Esophagus muscularis mucosa (tissue), 4 donors: Measurements from ENCODE around the gene OSBP2. TPM values are rescaled to one million over a fixed set of nuclear protein-coding genes. Genes with fewer than 3 reads are reported as not detected.
"Not testable (repeated sequence)": the region's sequence is repeated elsewhere in the genome, so short reads cannot be mapped to it uniquely, and the experiment has no call there.

Experiments
- DNase-seq: peaks from one replicate; pipeline ENCODE4 v3.0.0-alpha.2; 2017; ENCODE audit errors: extremely low spot score
- H3K27ac ChIP-seq, 4 donors: fragments of 200-600 bp; sonication (generic); replicated peaks in 1 of 4; 1 replicate in 3 of 4; 2 replicates in 1 of 4; pipeline ENCODE4 v1.5.1; 2016 to 2019; ENCODE audit warnings: mild to moderate bottlenecking in 1 of 4
- H3K27me3 ChIP-seq, 4 donors: fragments of 200-600 bp; sonication (generic); one replicate each; pipeline versions ENCODE4 v1.5.1 to v1.6.0; 2016 to 2019
- H3K36me3 ChIP-seq, 4 donors: fragments of 200-600 bp; sonication (generic); one replicate each; pipeline ENCODE4 v1.5.1; 2016 to 2019
- H3K4me1 ChIP-seq, 4 donors: fragments of 200-600 bp; sonication (generic); one replicate each; pipeline ENCODE4 v1.5.1; 2016 to 2019
- H3K4me3 ChIP-seq, 4 donors: fragments of 200-600 bp; sonication (generic); 1 replicate in 2 of 4; 2 replicates in 2 of 4; pipeline ENCODE4 v1.5.1; 2016 to 2019; ENCODE audit warnings: mild to moderate bottlenecking in 4 of 4, moderate library complexity in 1 of 4
- H3K9me3 ChIP-seq, 4 donors: fragments of 200-600 bp; sonication (generic); 1 replicate in 3 of 4; 2 replicates in 1 of 4; pipeline ENCODE4 v1.5.1; 2016 to 2019
- CTCF ChIP-seq, 3 experiments: fragments of 200-600 bp in 2 of 3; fragments of 450-650 bp in 1 of 3; sonication (generic) in 2 of 3; IDR thresholded peaks; one replicate each; pipeline ENCODE4 v1.5.1; 2017 to 2019; ENCODE audit warnings: antibody characterized with exemption in 3 of 3, mild to moderate bottlenecking in 2 of 3, moderate library complexity in 1 of 3
- EP300 ChIP-seq: sonication (generic); formaldehyde crosslinking; IDR thresholded peaks from one replicate; pipeline ENCODE4 v1.6.1; 2017; ENCODE audit warnings: antibody characterized with exemption
- POLR2A ChIP-seq: fragments of 450-650 bp; IDR thresholded peaks from one replicate; pipeline ENCODE4 v1.6.1; 2017; ENCODE audit warnings: antibody characterized with exemption, moderate library complexity, mild to moderate bottlenecking, low read depth
- POLR2AphosphoS5 ChIP-seq, 2 donors: sonication (generic); formaldehyde crosslinking; IDR thresholded peaks; one replicate each; pipeline ENCODE4 v1.6.1; 2017; ENCODE audit warnings: antibody characterized with exemption in 2 of 2
- WGBS: methylation state at CpG from one replicate; pipeline ENCODE4 v1.1.5; 2018; 5-methylcytosine and 5-hydroxymethylcytosine counted together
- intact Hi-C: fragments of 100-400 bp; cut with DNase I; formaldehyde crosslinking; loops from one replicate; pipeline ENCODE4 v1.15.1; 2023
- total RNA-seq, 4 donors: library from RNA; depleted of rRNA; stranded (reverse); fragments of >200 nt; gene quantifications; one replicate each; pipeline versions ENCODE4 v1.1.0 to v1.2.1, GENCODE V29; 2016

OSBP2 gene
- total RNA-seq, 4 donors from 2014 or later = 0.42 to 4.6 (median 2.9) TPM

- 96% methylated on average over 9 of the region's 9 CpGs for WGBS
- Histone ChIP-seq H3K9me3 (no peaks in the 10 kb centered on the region), H3K27me3 (no peaks in the 10 kb centered on the region), H3K4me1 (no peaks in the 10 kb centered on the region), H3K4me3 (no peak overlapping the region), H3K27ac (no peak overlapping the region), H3K36me3 (no peaks in the 10 kb centered on the region)
- TF ChIP-seq POLR2A = no peak
- no peak for TF ChIP-seq EP300
- TF ChIP-seq POLR2AphosphoS5 (IDR thresholded peaks at IDR 0.05) = no peak
- TF ChIP-seq CTCF (IDR thresholded peaks at IDR 0.05) = no peak
- DNase-seq = no peak
- intact Hi-C loops = no loop called here
These were observed 76.0 kb downstream of the OSBP2 start for GRCh38 chr22:30770716-30771115.

- 88% methylated on average over 3 of the region's 5 CpGs for WGBS
- no peak for DNase-seq
- intact Hi-C loops = no loop called here
- Histone ChIP-seq H3K36me3 (no peaks in the 10 kb centered on the region), H3K4me1 (no peaks in the 10 kb centered on the region), H3K27me3 (no peaks in the 10 kb centered on the region), H3K4me3 (no peak overlapping the region), H3K27ac (no peak overlapping the region), H3K9me3 (no peaks in the 10 kb centered on the region)
- TF ChIP-seq CTCF (IDR thresholded peaks at IDR 0.05) (no peak), POLR2AphosphoS5 (IDR thresholded peaks at IDR 0.05) (no peak), POLR2A (no peak), EP300 (no peak)
These were observed 79.2 kb downstream of the OSBP2 start for GRCh38 chr22:30773919-30774318.

DNA sequence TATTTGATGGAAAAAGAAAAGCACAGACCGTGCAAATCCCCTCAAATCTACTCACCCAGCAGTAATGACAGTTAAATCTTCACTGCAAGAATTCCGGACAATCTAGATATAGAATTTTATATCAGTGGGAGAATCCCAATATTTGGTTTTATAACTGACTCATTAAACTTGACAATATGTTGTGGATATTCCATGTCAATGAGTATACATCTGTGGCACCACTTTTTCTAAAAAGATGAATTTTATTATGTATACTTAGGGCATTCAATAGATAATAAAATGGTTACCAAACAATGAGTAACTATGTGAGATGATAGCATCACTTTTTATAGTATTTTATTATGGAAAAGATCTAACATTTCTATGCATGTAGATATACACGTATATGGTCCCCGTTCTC lies 79.9 kb downstream of the OSBP2 start:
- Histone ChIP-seq H3K27me3 (no peaks in the 10 kb centered on the region), H3K4me1 (no peaks in the 10 kb centered on the region), H3K9me3 (no peaks in the 10 kb centered on the region), H3K36me3 (no peaks in the 10 kb centered on the region), H3K4me3 (no peak overlapping the region), H3K27ac (no peak overlapping the region)
- no peak for DNase-seq
- intact Hi-C loops = no loop called here
- WGBS = 94% methylated on average over 4 of the region's 4 CpGs
- TF ChIP-seq POLR2AphosphoS5 (IDR thresholded peaks at IDR 0.05) (no peak), POLR2A (no peak), EP300 (no peak), CTCF (IDR thresholded peaks at IDR 0.05) (no peak)

DNA sequence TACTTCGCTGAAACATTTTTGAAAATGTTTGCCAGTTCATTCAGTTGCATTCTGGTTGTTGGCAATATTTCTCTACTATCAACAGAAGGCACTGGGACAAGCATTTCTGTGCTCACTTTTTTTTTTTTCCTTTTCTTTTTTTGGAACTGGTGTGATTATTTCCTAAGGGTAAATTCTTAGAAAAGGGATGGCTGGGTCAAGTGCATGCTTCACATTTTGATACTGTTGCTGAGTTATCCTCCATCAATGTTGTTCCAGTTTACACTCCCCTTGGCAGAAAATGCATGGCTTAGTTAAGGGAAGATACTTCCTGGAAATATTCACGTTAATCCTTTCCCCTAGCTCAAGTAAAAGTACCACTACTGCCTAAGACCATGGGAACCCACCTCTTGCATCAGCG lies 81.8 kb downstream of the OSBP2 start:
- Histone ChIP-seq H3K27me3 (no peaks in the 10 kb centered on the region), H3K4me3 (no peak overlapping the region), H3K36me3 (no peaks in the 10 kb centered on the region), H3K9me3 (no peaks in the 10 kb centered on the region), H3K27ac (no peak overlapping the region), H3K4me1 (no peaks in the 10 kb centered on the region)
- TF ChIP-seq POLR2A = no peak
- WGBS = 76% methylated on average over 3 of the region's 3 CpGs
- intact Hi-C loops = no loop called here
- no peak for DNase-seq

GRCh38 chr22:30777146-30777545 lies 82.5 kb downstream of the OSBP2 start:
- intact Hi-C loops = not testable (repeated sequence)
- WGBS = 79% methylated on average over 6 of the region's 6 CpGs

DNA sequence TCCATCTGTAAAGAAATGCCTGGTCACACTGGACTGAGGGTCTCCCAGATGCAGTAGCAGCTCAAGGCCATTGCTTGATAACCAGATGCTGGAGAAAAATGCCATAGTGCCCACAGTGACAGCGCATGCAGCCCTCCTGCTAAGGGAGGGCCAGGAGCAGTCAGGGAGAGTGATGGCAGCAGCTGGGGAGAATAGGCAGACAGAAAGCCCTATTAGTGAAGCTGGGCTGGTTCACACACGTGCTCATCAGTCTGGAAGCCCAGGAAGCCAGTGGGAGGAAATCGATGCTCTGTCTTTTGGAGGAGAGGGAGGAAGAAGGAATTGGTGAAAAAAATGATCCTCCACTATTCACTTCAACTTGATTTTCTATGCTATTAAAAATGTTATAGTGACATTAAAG lies 82.9 kb downstream of the OSBP2 start:
- Histone ChIP-seq H3K27me3 (no peaks in the 10 kb centered on the region), H3K27ac (no peak overlapping the region), H3K4me1 (no peaks in the 10 kb centered on the region), H3K4me3 (no peak overlapping the region), H3K36me3 (no peaks in the 10 kb centered on the region), H3K9me3 (no peaks in the 10 kb centered on the region)
- intact Hi-C loops = no loop called here
- 70% methylated on average over 3 of the region's 3 CpGs for WGBS
- TF ChIP-seq POLR2A (no peak), POLR2AphosphoS5 (IDR thresholded peaks at IDR 0.05) (no peak), EP300 (no peak), CTCF (IDR thresholded peaks at IDR 0.05) (no peak)
- DNase-seq = no peak

More at GRCh38 chr22:30777146-30777545, 82.5 kb downstream of the OSBP2 start:
- not testable (repeated sequence) for H3K9me3 ChIP-seq, H3K4me3 ChIP-seq, DNase-seq, H3K27ac ChIP-seq, H3K27me3 ChIP-seq, H3K36me3 ChIP-seq, H3K4me1 ChIP-seq
